IMR-90 (cell line): ENCODE results near the gene SLC6A16. TPM values are rescaled to one million over a fixed set of nuclear protein-coding genes. Genes with fewer than 3 reads are reported as not detected.

Experiments used
- ATAC-seq: fragments of 200-7000 bp; cut with Tn5 transposase; 2 replicates; pipeline ENCODE4 v1.9.1; 2020; ENCODE audit warnings: low read depth, mild to moderate bottlenecking, moderate library complexity
- BruUV-seq: library from RNA; stranded (reverse); fragments of 400-500 nt; replicated peaks from 2 replicates; lab custom pipeline; 2021; lab: Mats Ljungman, UMichigan
- CTCF ChIA-PET: fragments of 300-600 bp; formaldehyde crosslinking; extraction: SDS; loops from one replicate; lab custom pipeline; 2021; ENCODE audit warnings: antibody characterized with exemption; lab: Yijun Ruan, JAX
- POLR2A ChIA-PET: fragments of 300-600 bp; sonication (Branson Sonifier 250); formaldehyde crosslinking; loops from one replicate; lab custom pipeline; 2022; ENCODE audit warnings: antibody characterized with exemption; ENCODE audit not compliant: unreplicated experiment; lab: Charles Lee
- DNase-seq: peaks from one replicate; pipeline ENCODE4 v3.0.0; 2013
- H2AFZ ChIP-seq: replicated peaks from 2 replicates; pipeline ENCODE3; 2013; ENCODE audit warnings: low read length, mild to moderate bottlenecking; ENCODE audit not compliant: poor library complexity
- H2AK5ac ChIP-seq: 2 replicates; pipeline ENCODE4 v1.6.1; 2013; ENCODE audit warnings: low read depth, low read length, inconsistent platforms
- H2AK9ac ChIP-seq: replicated peaks from 2 replicates; pipeline ENCODE3; 2013; ENCODE audit warnings: mild to moderate bottlenecking, low read depth, low read length, moderate library complexity; ENCODE audit not compliant: poor library complexity
- H2BK120ac ChIP-seq: 2 replicates; pipeline ENCODE4 v1.6.1; 2013; ENCODE audit warnings: low read depth, low read length, inconsistent platforms
- H2BK15ac ChIP-seq: 3 replicates; pipeline ENCODE4 v1.6.1; 2013; ENCODE audit warnings: low read depth, low read length, inconsistent platforms
- H2BK20ac ChIP-seq: 2 replicates; pipeline ENCODE4 v1.6.1; 2013; ENCODE audit warnings: low read depth, mild to moderate bottlenecking, inconsistent platforms, low read length, moderate library complexity
- H2BK5ac ChIP-seq: 2 replicates; pipeline ENCODE4 v1.6.1; 2013; ENCODE audit warnings: mild to moderate bottlenecking, low read depth, low read length, inconsistent platforms; ENCODE audit not compliant: poor library complexity, severe bottlenecking
- H3K14ac ChIP-seq: replicated peaks from 2 replicates; pipeline ENCODE4 v1.6.1; 2013; ENCODE audit warnings: low read depth, low read length, inconsistent platforms
- H3K18ac ChIP-seq: 2 replicates; pipeline ENCODE4 v1.6.1; 2013; ENCODE audit warnings: low read depth, low read length, control low read depth
- H3K23ac ChIP-seq: 2 replicates; pipeline ENCODE4 v1.6.1; 2013; ENCODE audit warnings: low read depth, low read length, inconsistent platforms
- H3K27ac ChIP-seq: 2 replicates; pipeline ENCODE4 v1.5.1; 2013; ENCODE audit warnings: mild to moderate bottlenecking, control low read depth, low read length; ENCODE audit not compliant: insufficient read depth
- H3K27me3 ChIP-seq: 2 replicates; pipeline ENCODE4 v1.6.1; 2013; ENCODE audit warnings: low read length; ENCODE audit not compliant: control insufficient read depth, insufficient read depth
- H3K36me3 ChIP-seq: 2 replicates; pipeline ENCODE4 v1.6.1; 2013; ENCODE audit warnings: low read length, mixed read lengths; ENCODE audit not compliant: control insufficient read depth, insufficient read depth
- H3K4ac ChIP-seq: 2 replicates; pipeline ENCODE4 v1.6.1; 2013; ENCODE audit warnings: low read depth, low read length, inconsistent platforms
- H3K4me1 ChIP-seq: 2 replicates; pipeline ENCODE4 v1.6.1; 2013; ENCODE audit warnings: low read length, mixed read lengths; ENCODE audit not compliant: control insufficient read depth, insufficient read depth
- H3K4me2 ChIP-seq: 2 replicates; pipeline ENCODE4 v1.6.1; 2013; ENCODE audit warnings: low read depth, mild to moderate bottlenecking, control low read depth, low read length, moderate library complexity
- H3K4me3 ChIP-seq: 2 replicates; pipeline ENCODE4 v1.5.1; 2013; ENCODE audit warnings: low read depth, mild to moderate bottlenecking, control low read depth, low read length, moderate library complexity; ENCODE audit not compliant: insufficient read depth
- H3K56ac ChIP-seq: 2 replicates; pipeline ENCODE4 v1.6.1; 2013; ENCODE audit warnings: low read length, inconsistent platforms; ENCODE audit not compliant: insufficient read depth; ENCODE audit errors: extremely low read depth
- H3K79me1 ChIP-seq, 2 experiments: 2 replicates each; pipeline ENCODE4 v1.6.1; 2013; ENCODE audit warnings: low read length in 2 of 2, inconsistent platforms in 1 of 2, low read depth in 1 of 2
- H3K9ac ChIP-seq: 2 replicates; pipeline ENCODE4 v1.6.1; 2013; ENCODE audit warnings: low read depth, low read length, control low read depth
- H3K9me1 ChIP-seq: 2 replicates; pipeline ENCODE4 v1.6.1; 2013; ENCODE audit warnings: low read length, inconsistent platforms; ENCODE audit not compliant: insufficient read depth
- H3K9me3 ChIP-seq: 2 replicates; pipeline ENCODE4 v1.6.1; 2013; ENCODE audit warnings: low read length; ENCODE audit not compliant: control insufficient read depth, insufficient read depth
- H4K20me1 ChIP-seq: 2 replicates; pipeline ENCODE4 v1.6.1; 2013; ENCODE audit warnings: low read length, inconsistent platforms; ENCODE audit not compliant: insufficient read depth
- H4K5ac ChIP-seq: 2 replicates; pipeline ENCODE4 v1.6.1; 2013; ENCODE audit warnings: mild to moderate bottlenecking, low read depth, low read length, control low read depth
- H4K8ac ChIP-seq, 2 experiments: 2 replicates each; pipeline ENCODE4 v1.6.1; 2013; ENCODE audit warnings: low read depth in 2 of 2, low read length in 2 of 2, control low read depth in 1 of 2, inconsistent platforms in 1 of 2
- H4K91ac ChIP-seq: 2 replicates; pipeline ENCODE4 v1.6.1; 2013; ENCODE audit warnings: low read depth, low read length, inconsistent platforms; ENCODE audit not compliant: insufficient read depth
- BHLHE40 ChIP-seq: fragments of 150-350 bp; IDR thresholded peaks from 2 replicates; pipeline ENCODE4 v1.6.1; 2016; ENCODE audit warnings: mild to moderate bottlenecking, low read depth, low read length
- CEBPB ChIP-seq: IDR thresholded peaks from 2 replicates; pipeline ENCODE4 v1.6.1; 2012; ENCODE audit warnings: low read depth, low read length, improper control_type of control experiment
- CHD1 ChIP-seq: IDR thresholded peaks from 2 replicates; pipeline ENCODE4 v1.6.1; 2012; ENCODE audit warnings: low read depth, low read length, improper control_type of control experiment
- CTCF ChIP-seq: conservative IDR thresholded peaks from 2 replicates; pipeline ENCODE4 v1.5.1; 2012; ENCODE audit warnings: mild to moderate bottlenecking, low read depth, low read length, improper control_type of control experiment
- ELK1 ChIP-seq: fragments of 150-350 bp; IDR thresholded peaks from 2 replicates; pipeline ENCODE4 v1.6.1; 2016; ENCODE audit warnings: low read depth, mild to moderate bottlenecking, low read length, moderate library complexity, borderline replicate concordance
- FOS ChIP-seq: fragments of 150-350 bp; IDR thresholded peaks from 2 replicates; pipeline ENCODE4 v1.6.1; 2016; ENCODE audit warnings: low read depth, low read length
- MAFK ChIP-seq: IDR thresholded peaks from 2 replicates; pipeline ENCODE4 v1.6.1; 2012; ENCODE audit warnings: low read depth, low read length, improper control_type of control experiment
- MXI1 ChIP-seq: IDR thresholded peaks from 2 replicates; pipeline ENCODE4 v1.6.1; 2012; ENCODE audit warnings: low read depth, mild to moderate bottlenecking, low read length, moderate library complexity, borderline replicate concordance
- NFE2L2 ChIP-seq: fragments of 150-350 bp; IDR thresholded peaks from 2 replicates; pipeline ENCODE4 v1.6.1; 2016; ENCODE audit warnings: low read depth, mild to moderate bottlenecking, low read length
- POLR2A ChIP-seq: IDR thresholded peaks from 2 replicates; pipeline ENCODE4 v1.6.1; 2012; ENCODE audit warnings: mild to moderate bottlenecking, low read depth, low read length
- RAD21 ChIP-seq: IDR thresholded peaks from 2 replicates; pipeline ENCODE4 v1.6.1; 2012; ENCODE audit warnings: low read length, improper control_type of control experiment
- RCOR1 ChIP-seq: IDR thresholded peaks from 2 replicates; pipeline ENCODE4 v1.6.1; 2012; ENCODE audit warnings: mild to moderate bottlenecking, low read length, improper control_type of control experiment; ENCODE audit not compliant: insufficient replicate concordance
- RFX5 ChIP-seq: IDR thresholded peaks from 2 replicates; pipeline ENCODE4 v1.8.0; 2012; ENCODE audit warnings: low read depth, mild to moderate bottlenecking, low read length, moderate library complexity
- SMC3 ChIP-seq: fragments of 150-350 bp; IDR thresholded peaks from 2 replicates; pipeline ENCODE4 v1.6.1; 2016; ENCODE audit warnings: low read depth, mild to moderate bottlenecking, antibody characterized with exemption, low read length, moderate library complexity
- USF2 ChIP-seq: fragments of 150-350 bp; IDR thresholded peaks from 2 replicates; pipeline ENCODE4 v1.6.1; 2017; ENCODE audit warnings: mild to moderate bottlenecking, antibody characterized with exemption, low read length, low read depth
- dilution Hi-C: fragments of 300-500 bp; cut with HindIII; formaldehyde crosslinking; loops from one replicate; pipeline ENCODE4 v1.14.3; 2018; ENCODE audit warnings: low sequenced_read_pairs; ENCODE audit not compliant: unreplicated experiment
- in situ Hi-C: fragments of 300-500 bp; cut with MboI; formaldehyde crosslinking; loops from 3 replicates; pipeline ENCODE4 v1.14.3; 2019; ENCODE audit warnings: low sequenced_read_pairs, inconsistent platforms, mixed read lengths
- intact Hi-C: fragments of 100-400 bp; cut with micrococcal nuclease; formaldehyde crosslinking; loops from 2 replicates; pipeline ENCODE4 v1.10.0; 2022
- polyA plus RNA-seq, 3 experiments: library from polyadenylated mRNA; depleted of rRNA; stranded (reverse); fragments of >200 nt; gene quantifications; 2 replicates each; pipeline ENCODE4 v1.2.3, GENCODE V29; 2012; ENCODE audit warnings: low replicate concordance in 1 of 3
- total RNA-seq: library from RNA; depleted of rRNA; stranded (reverse); fragments of >200 nt; gene quantifications from 2 replicates; pipeline ENCODE4 v1.2.3, GENCODE V29; 2012

SLC6A16 gene
- total and polyA plus RNA-seq, 2 of the 4 experiments (the other 2 are of a cell fraction), result 0.18 to 0.89 TPM

GRCh38 chr19:49366110-49366509 is 41.1 kb upstream of the SLC6A16 start:
- Histone ChIP-seq H3K9me3 (peaks cover 23% of the 10 kb centered on the region), H3K36me3 (no peaks in the 10 kb centered on the region), H4K8ac (no peak overlapping the region), H2AK5ac (no peak overlapping the region), H2AK9ac (no peak overlapping the region), H3K18ac (no peak overlapping the region), H4K20me1 (no peaks in the 10 kb centered on the region), H3K4ac (no peak overlapping the region), H3K27ac (no peak overlapping the region), H3K9ac (no peak overlapping the region), H3K4me1 (no peaks in the 10 kb centered on the region), H4K5ac (no peak overlapping the region), H3K14ac (no peak overlapping the region), H2BK120ac (no peak overlapping the region), H2BK15ac (no peak overlapping the region), H3K4me3 (no peak overlapping the region), H3K79me1 (peaks cover 2 to 17% of the 10 kb centered on the region in 2 experiments; a peak in 3 of 4 replicates), H3K23ac (no peak overlapping the region), H3K27me3 (peaks cover 2% of the 10 kb centered on the region; the same call in 1 of the 2 replicates), H3K4me2 (no peak overlapping the region), H2BK5ac (no peak overlapping the region), H2AFZ (no peak overlapping the region), H2BK20ac (no peak overlapping the region), H3K56ac (no peak overlapping the region), H3K9me1 (peaks cover 2% of the 10 kb centered on the region; the same call in 1 of the 2 replicates), H4K91ac (no peak overlapping the region)
- BruUV-seq, result no TSS peak
- ChIA-PET POLR2A (no interaction called here), CTCF (no interaction called here)
- ATAC-seq (no peak), DNase-seq (no peak)
- dilution Hi-C loops, result no loop called here
- intact Hi-C loops, result no loop called here
- in situ Hi-C loops, result no loop called here
- no peak for TF ChIP-seq SMC3
- no peak for TF ChIP-seq NFE2L2
- no peak for TF ChIP-seq CTCF
- TF ChIP-seq CHD1, result no peak
- TF ChIP-seq CEBPB, result no peak
- TF ChIP-seq FOS, result no peak
- no peak for TF ChIP-seq BHLHE40
- no peak for TF ChIP-seq USF2
- no peak for TF ChIP-seq RAD21
- no peak for TF ChIP-seq RFX5
- TF ChIP-seq MXI1, result no peak
- TF ChIP-seq MAFK, result no peak
- no peak for TF ChIP-seq ELK1
- no peak for TF ChIP-seq RCOR1
- no peak for TF ChIP-seq POLR2A
